Kidney (tissue), 14 donors: ENCODE measurements around the gene GABBR2. TPM values are rescaled to one million over a fixed set of nuclear protein-coding genes. Genes with fewer than 3 reads are reported as not detected.
A peak's percentile ranks its signal among the peaks of the same experiment; 100 is the strongest.

ENCODE experiments used
- DNase-seq, 5 donors: peaks; one replicate each; pipeline ENCODE4 v3.0.0-alpha.2; 2013 to 2020
- FAIRE-seq: peaks from 2 replicates; lab custom pipeline; 2012; peaks lifted over from hg19 to GRCh38; lab: Jason Lieb, UNC
- H3K27ac ChIP-seq, 2 donors: one replicate each; pipeline ENCODE4 v1.7.0; 2013; ENCODE audit warnings: low read depth in 2 of 2, low read length in 2 of 2, inconsistent platforms in 1 of 2
- H3K27me3 ChIP-seq: one replicate; pipeline ENCODE4 v1.7.1; 2013; ENCODE audit warnings: low read length, inconsistent platforms; ENCODE audit not compliant: control insufficient read depth, insufficient read depth
- H3K36me3 ChIP-seq, 3 donors: one replicate each; pipeline versions ENCODE4 v1.7.0 to v1.7.1; 2013; ENCODE audit warnings: low read length in 3 of 3, control low read depth in 1 of 3, inconsistent platforms in 1 of 3; ENCODE audit not compliant: insufficient read depth in 3 of 3, control insufficient read depth in 2 of 3
- H3K4me1 ChIP-seq, 3 donors: one replicate each; pipeline versions ENCODE4 v1.7.0 to v1.7.1; 2013; ENCODE audit warnings: low read length in 3 of 3, inconsistent platforms in 1 of 3, low read depth in 1 of 3; ENCODE audit not compliant: control insufficient read depth in 2 of 3, insufficient read depth in 2 of 3
- H3K4me3 ChIP-seq, 3 donors: one replicate each; pipeline versions ENCODE4 v1.7.0 to v1.8.1; 2013; ENCODE audit warnings: low read length in 3 of 3, control low read depth in 1 of 3, inconsistent platforms in 1 of 3
- H3K9ac ChIP-seq, 3 donors: one replicate each; pipeline versions ENCODE4 v1.7.0 to v1.7.1; 2013; ENCODE audit warnings: low read length in 3 of 3, control low read depth in 1 of 3, inconsistent platforms in 1 of 3
- H3K9me3 ChIP-seq, 3 donors: one replicate each; pipeline versions ENCODE4 v1.7.0 to v1.7.1; 2013; ENCODE audit warnings: low read length in 3 of 3, control low read depth in 1 of 3, inconsistent platforms in 1 of 3; ENCODE audit not compliant: control insufficient read depth in 2 of 3, insufficient read depth in 1 of 3
- intact Hi-C: fragments of 100-400 bp; cut with DNase I; formaldehyde crosslinking; loops from one replicate; pipeline ENCODE4 v1.11.1; 2022
- polyA plus RNA-seq: library from polyadenylated mRNA; stranded (reverse); fragments of 350-450 nt; fragmentation: Illumina TruSeq; extraction: RNeasy Lipid Tissue Mini Kit (QIAGEN cat#74804); gene quantifications from one replicate; pipeline ENCODE4 v1.2.3, GENCODE V29; 2014; ENCODE audit warnings: low read depth, low replicate concordance; ENCODE audit not compliant: insufficient read depth
- total RNA-seq: library from RNA; stranded (reverse); fragmentation: NEBNext Ultra II Directional; extraction: Animal tissue kit (Norgen Biotek cat#: 25700); gene quantifications from one replicate; pipeline ENCODE4 v1.2.1, GENCODE V29; 2021
- TF ChIP-seq, protein P1 (sequence below): IDR thresholded peaks from 3 replicates; pipeline ENCODE4 v1.5.1; 2012; ENCODE audit warnings: mild to moderate bottlenecking, moderate library complexity, borderline replicate concordance; ENCODE audit not compliant: insufficient read depth; ENCODE audit errors: extremely low read depth
- donor health status: control.
- donor health status: control.
- donor health status: control.
- donor health status: control.
- donor health status: control.
- donor health status: DM: yes; HTN: yes; CAD: no.
- donor health status: Normal renal cell carcinoma (clear cell type).

The GABBR2 gene
- total and polyA plus RNA-seq, 2 donors from 2014 or later = 0.06 TPM; not detected in 1

DNA sequence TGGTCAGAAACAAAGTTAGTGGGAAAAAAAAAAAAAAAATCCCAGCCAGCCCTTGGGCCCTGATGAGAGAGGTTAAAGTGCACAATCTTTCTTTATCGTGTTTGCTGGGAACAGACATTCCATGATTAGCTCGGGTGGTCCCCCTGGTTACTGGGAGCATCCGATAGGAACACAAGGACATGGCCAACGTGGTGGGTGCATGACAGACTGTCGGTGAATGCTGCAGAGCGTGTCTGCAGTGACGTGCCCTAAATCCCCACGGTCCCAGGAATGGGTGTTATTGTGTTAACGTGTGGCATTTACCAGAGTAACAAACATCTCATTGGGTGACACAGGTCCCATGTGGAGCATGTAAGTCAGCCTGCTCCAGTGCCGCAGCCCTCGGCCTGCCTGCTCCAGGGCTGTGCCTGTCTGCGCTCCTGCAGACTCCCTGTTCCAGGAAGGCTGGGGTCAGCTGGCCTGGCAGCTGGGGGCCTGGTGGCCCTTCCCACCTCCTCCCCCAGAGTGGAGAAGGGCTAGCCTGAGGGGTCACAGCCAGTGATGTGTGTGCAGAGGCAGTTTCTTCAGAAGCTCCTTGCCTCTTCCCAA is 419.0 kb downstream of the GABBR2 start:
- H3K4me3 ChIP-seq = no peak overlapping the region
- TF ChIP-seq, protein P1, sequence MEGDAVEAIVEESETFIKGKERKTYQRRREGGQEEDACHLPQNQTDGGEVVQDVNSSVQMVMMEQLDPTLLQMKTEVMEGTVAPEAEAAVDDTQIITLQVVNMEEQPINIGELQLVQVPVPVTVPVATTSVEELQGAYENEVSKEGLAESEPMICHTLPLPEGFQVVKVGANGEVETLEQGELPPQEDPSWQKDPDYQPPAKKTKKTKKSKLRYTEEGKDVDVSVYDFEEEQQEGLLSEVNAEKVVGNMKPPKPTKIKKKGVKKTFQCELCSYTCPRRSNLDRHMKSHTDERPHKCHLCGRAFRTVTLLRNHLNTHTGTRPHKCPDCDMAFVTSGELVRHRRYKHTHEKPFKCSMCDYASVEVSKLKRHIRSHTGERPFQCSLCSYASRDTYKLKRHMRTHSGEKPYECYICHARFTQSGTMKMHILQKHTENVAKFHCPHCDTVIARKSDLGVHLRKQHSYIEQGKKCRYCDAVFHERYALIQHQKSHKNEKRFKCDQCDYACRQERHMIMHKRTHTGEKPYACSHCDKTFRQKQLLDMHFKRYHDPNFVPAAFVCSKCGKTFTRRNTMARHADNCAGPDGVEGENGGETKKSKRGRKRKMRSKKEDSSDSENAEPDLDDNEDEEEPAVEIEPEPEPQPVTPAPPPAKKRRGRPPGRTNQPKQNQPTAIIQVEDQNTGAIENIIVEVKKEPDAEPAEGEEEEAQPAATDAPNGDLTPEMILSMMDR = no peak
- no peaks in the 10 kb centered on the region for H3K27me3 ChIP-seq
- intact Hi-C loops = no loop called here
- FAIRE-seq (no peak), DNase-seq (no peak)
- no peaks in the 10 kb centered on the region for H3K36me3 ChIP-seq
- H3K4me1 ChIP-seq = no peaks in the 10 kb centered on the region
- H3K9ac ChIP-seq = no peak overlapping the region
- H3K9me3 ChIP-seq = no peaks in the 10 kb centered on the region
- H3K27ac ChIP-seq = no peak overlapping the region

DNA sequence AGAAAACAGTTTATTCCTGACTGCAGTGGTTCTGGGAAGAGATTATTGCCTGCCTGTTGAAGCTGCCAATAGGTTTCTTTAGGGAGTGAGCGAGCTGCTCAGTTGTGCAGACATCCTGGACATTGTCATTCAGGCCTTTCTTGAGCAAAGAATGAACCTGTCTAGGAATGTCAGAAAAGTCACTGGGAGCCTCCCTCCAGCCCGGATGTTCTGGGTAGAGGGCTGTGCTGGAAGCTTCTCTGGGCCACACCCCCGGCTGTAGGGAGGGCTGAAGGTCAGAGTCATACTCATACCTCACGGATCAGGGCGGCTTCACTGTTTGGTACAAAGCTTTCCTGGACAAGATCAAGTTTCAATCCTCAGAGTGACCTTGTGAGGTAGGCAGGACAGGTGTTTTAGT is 419.9 kb downstream of the GABBR2 start:
- no peak for FAIRE-seq
- no peak for DNase-seq
- no peaks in the 10 kb centered on the region for H3K36me3 ChIP-seq

DNA sequence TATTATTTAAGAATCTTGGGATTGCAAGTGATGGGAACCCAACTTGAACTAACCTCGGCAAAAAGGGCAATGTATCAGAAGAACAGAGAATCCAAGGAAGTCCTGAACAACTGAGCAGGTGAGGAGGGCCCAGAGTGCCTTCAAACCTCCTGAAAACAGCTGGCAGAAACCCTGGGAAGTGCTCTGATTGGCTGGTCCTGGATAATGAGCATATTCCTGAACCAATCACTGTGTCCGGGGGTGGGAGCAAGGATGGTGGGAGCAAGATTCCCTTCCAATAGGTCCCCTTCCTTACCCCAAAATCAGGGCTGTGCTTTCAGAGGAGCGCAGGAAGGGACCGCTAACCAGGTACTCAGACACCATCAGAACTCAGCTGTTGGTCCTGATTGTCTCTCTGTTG is 421.4 kb downstream of the GABBR2 start:
- DNase-seq (peak in 1 of 5 donors; percentile 11), FAIRE-seq (no peak)
- H3K9ac ChIP-seq = no peak overlapping the region
- no peaks in the 10 kb centered on the region for H3K4me1 ChIP-seq
- TF ChIP-seq, protein P1 = no peak
- no peaks in the 10 kb centered on the region for H3K9me3 ChIP-seq
- H3K27ac ChIP-seq = no peak overlapping the region
- H3K36me3 ChIP-seq = no peaks in the 10 kb centered on the region
- intact Hi-C loops = no loop called here
- H3K4me3 ChIP-seq = no peak overlapping the region
- no peaks in the 10 kb centered on the region for H3K27me3 ChIP-seq

More for the DNA sequence above, 419.9 kb downstream of the GABBR2 start:
- TF ChIP-seq, protein P1 = no peak
- Histone ChIP-seq H3K4me1 (no peaks in the 10 kb centered on the region), H3K27ac (no peak overlapping the region), H3K4me3 (no peak overlapping the region), H3K9me3 (no peaks in the 10 kb centered on the region), H3K27me3 (no peaks in the 10 kb centered on the region), H3K9ac (no peak overlapping the region)
- intact Hi-C loops = no loop called here

DNA sequence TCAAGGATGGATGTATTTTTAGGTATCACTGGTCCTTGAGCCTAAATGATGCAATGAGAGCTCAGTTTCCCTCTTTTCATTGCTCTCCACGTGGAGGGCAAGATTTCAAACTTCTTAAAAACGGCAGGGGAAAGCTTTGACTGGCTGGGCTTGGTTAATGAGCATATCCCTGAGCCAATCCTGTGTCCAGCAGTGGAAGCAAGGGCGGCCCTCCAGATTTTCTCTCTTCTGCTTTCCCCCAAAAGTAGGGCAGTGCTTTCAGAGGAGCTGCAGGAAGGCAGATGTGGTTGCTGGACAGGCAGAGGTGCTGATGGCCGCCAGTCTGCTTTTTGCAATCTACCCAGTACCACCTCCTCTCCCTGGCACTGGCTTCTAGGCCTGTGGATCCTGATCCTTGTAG is 423.3 kb downstream of the GABBR2 start:
- no peaks in the 10 kb centered on the region for H3K27me3 ChIP-seq
- DNase-seq (no peak), FAIRE-seq (no peak)
- intact Hi-C loops = no loop called here
- no peaks in the 10 kb centered on the region for H3K4me1 ChIP-seq
- no peaks in the 10 kb centered on the region for H3K36me3 ChIP-seq
- H3K27ac ChIP-seq = no peak overlapping the region
- H3K9me3 ChIP-seq = no peaks in the 10 kb centered on the region
- H3K4me3 ChIP-seq = no peak overlapping the region
- H3K9ac ChIP-seq = no peak overlapping the region
- TF ChIP-seq, protein P1 = no peak
